ENCODE measurements around the gene CCDC13.

CCDC13 gene

GRCh38 chr3:42796332-42796885, 23.4 kb upstream of the CCDC13 start:
- no peak for DNase-seq

- no peak for DNase-seq
These were observed 22.6 kb upstream of the CCDC13 start for GRCh38 chr3:42795621-42796181.

- DNase-seq: no peak
These were observed 17.7 kb upstream of the CCDC13 start for GRCh38 chr3:42790714-42791229.

- no peak for DNase-seq
These were observed 13.6 kb upstream of the CCDC13 start for GRCh38 chr3:42786631-42787030.

- DNase-seq: no peak
These were observed 13.2 kb upstream of the CCDC13 start for GRCh38 chr3:42786212-42786611.

- peak; percentile 93 for DNase-seq
These were observed 8.0 kb upstream of the CCDC13 start for GRCh38 chr3:42780892-42781700.

GRCh38 chr3:42780398-42780797, 7.3 kb upstream of the CCDC13 start:
- DNase-seq: no peak

- peak; percentile 13 for DNase-seq
These were observed 5.6 kb upstream of the CCDC13 start for GRCh38 chr3:42778644-42779043.

- DNase-seq: no peak
These were observed 327 bp upstream of the CCDC13 start for GRCh38 chr3:42773409-42773751.

GRCh38 chr3:42771271-42771670, 1.8 kb downstream of the CCDC13 start:
- no peak for DNase-seq

- no peak for DNase-seq
These were observed 3.4 kb downstream of the CCDC13 start for GRCh38 chr3:42769477-42770131.

GRCh38 chr3:42764561-42765295, 8.3 kb downstream of the CCDC13 start:
- DNase-seq: no peak

GRCh38 chr3:42764115-42764514, 8.9 kb downstream of the CCDC13 start:
- DNase-seq: no peak

- no peak for DNase-seq
These were observed 10.0 kb downstream of the CCDC13 start for GRCh38 chr3:42763021-42763420.

GRCh38 chr3:42762046-42762724, 10.9 kb downstream of the CCDC13 start:
- DNase-seq: no peak

- no peak for DNase-seq
These were observed 14.9 kb downstream of the CCDC13 start for GRCh38 chr3:42758126-42758525.

- DNase-seq: no peak
These were observed 16.3 kb downstream of the CCDC13 start for GRCh38 chr3:42756681-42757213.

GRCh38 chr3:42755681-42756578, 17.1 kb downstream of the CCDC13 start:
- peak; percentile 31 for DNase-seq

GRCh38 chr3:42753757-42754156, 19.3 kb downstream of the CCDC13 start:
- DNase-seq: no peak

- no peak for DNase-seq
These were observed 20.1 kb downstream of the CCDC13 start for GRCh38 chr3:42752961-42753360.

- no peak for DNase-seq
These were observed 20.6 kb downstream of the CCDC13 start for GRCh38 chr3:42752441-42752840.

Measured in eye (tissue), 1 donor.